DND-41 (cell line): ENCODE data around the gene PAK4.

Experiments
- EZH2 ChIP-seq: IDR thresholded peaks from 3 replicates; pipeline ENCODE4 v1.6.1; 2012; ENCODE audit warnings: borderline replicate concordance, low read depth, mild to moderate bottlenecking, moderate library complexity, low read length, inconsistent platforms; ENCODE audit not compliant: severe bottlenecking
- TF ChIP-seq, protein P1 (sequence below): IDR thresholded peaks from 2 replicates; pipeline ENCODE4 v1.5.1; 2012; ENCODE audit warnings: borderline replicate concordance, low read length, moderate library complexity, mild to moderate bottlenecking; ENCODE audit not compliant: poor library complexity, severe bottlenecking; ENCODE audit errors: extremely low read depth

DNA sequence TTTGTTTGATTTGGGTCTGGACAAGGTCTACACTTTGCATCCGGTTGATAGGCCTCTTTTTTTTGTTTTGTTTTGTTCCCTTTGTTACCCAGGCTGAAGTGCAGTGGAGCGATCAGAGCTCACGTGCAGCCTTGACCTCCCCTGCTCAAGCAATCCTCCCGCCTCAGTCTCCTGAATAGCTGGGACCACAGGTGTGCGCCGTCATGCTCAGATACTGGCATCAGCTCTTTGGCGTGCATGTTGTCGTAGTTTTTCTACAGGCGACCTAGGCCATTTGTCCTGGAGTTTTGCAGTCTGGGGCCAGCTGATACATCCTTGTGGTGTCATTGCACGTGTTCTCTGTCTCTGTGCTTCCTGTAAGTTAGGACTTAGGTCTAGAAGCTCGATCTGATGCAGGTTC, 16.3 kb downstream of the PAK4 start:
- TF ChIP-seq, protein P1, sequence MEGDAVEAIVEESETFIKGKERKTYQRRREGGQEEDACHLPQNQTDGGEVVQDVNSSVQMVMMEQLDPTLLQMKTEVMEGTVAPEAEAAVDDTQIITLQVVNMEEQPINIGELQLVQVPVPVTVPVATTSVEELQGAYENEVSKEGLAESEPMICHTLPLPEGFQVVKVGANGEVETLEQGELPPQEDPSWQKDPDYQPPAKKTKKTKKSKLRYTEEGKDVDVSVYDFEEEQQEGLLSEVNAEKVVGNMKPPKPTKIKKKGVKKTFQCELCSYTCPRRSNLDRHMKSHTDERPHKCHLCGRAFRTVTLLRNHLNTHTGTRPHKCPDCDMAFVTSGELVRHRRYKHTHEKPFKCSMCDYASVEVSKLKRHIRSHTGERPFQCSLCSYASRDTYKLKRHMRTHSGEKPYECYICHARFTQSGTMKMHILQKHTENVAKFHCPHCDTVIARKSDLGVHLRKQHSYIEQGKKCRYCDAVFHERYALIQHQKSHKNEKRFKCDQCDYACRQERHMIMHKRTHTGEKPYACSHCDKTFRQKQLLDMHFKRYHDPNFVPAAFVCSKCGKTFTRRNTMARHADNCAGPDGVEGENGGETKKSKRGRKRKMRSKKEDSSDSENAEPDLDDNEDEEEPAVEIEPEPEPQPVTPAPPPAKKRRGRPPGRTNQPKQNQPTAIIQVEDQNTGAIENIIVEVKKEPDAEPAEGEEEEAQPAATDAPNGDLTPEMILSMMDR, result no peak
- TF ChIP-seq EZH2, result no peak
